Measurements from ENCODE around the gene PSPN.
"Not testable (repeated sequence)": the region's sequence is repeated elsewhere in the genome, so short reads cannot be mapped to it uniquely, and the experiment has no call there.

PSPN gene

GRCh38 chr19:6373096-6373812, 2.5 kb downstream of the PSPN start:
- DNase-seq: peak; percentile 98

- peak; percentile 100 for DNase-seq
Measured at GRCh38 chr19:6372594-6373095, 3.1 kb downstream of the PSPN start, which contains the start of gene ALKBH7. Gene ALKBH7 (plus strand): TSS chr19:6372794. CDS start chr19:6372821, 27 bp downstream.

GRCh38 chr19:6364353-6364752, 11.4 kb downstream of the PSPN start:
- no peak for DNase-seq

- no peak for DNase-seq
Measured at GRCh38 chr19:6362351-6362801, 13.4 kb downstream of the PSPN start.

- DNase-seq: no peak
Measured at GRCh38 chr19:6362027-6362350, 13.7 kb downstream of the PSPN start.

- DNase-seq: not testable (repeated sequence)
Measured at GRCh38 chr19:6360857-6361216, 14.9 kb downstream of the PSPN start.

- DNase-seq: not testable (repeated sequence)
Measured at GRCh38 chr19:6360445-6360844, 15.3 kb downstream of the PSPN start.

- no peak for DNase-seq
Measured at GRCh38 chr19:6359568-6360341, 16.0 kb downstream of the PSPN start.

- DNase-seq: no peak
Measured at GRCh38 chr19:6358003-6358402, 17.7 kb downstream of the PSPN start.

GRCh38 chr19:6357174-6357573, 18.6 kb downstream of the PSPN start:
- DNase-seq: no peak

GRCh38 chr19:6355321-6356040, 20.3 kb downstream of the PSPN start:
- not testable (repeated sequence) for DNase-seq

GRCh38 chr19:6354098-6354674, 21.5 kb downstream of the PSPN start:
- no peak for DNase-seq

- no peak for DNase-seq
Measured at GRCh38 chr19:6352381-6353165, 23.2 kb downstream of the PSPN start.

- DNase-seq: no peak
Measured at GRCh38 chr19:6350688-6351087, 25.0 kb downstream of the PSPN start.

- not testable (repeated sequence) for DNase-seq
Measured at GRCh38 chr19:6349271-6349670, 26.5 kb downstream of the PSPN start.

- no peak for DNase-seq
Measured at GRCh38 chr19:6343462-6343861, 32.3 kb downstream of the PSPN start.

- peak; percentile 10 for DNase-seq
Measured at GRCh38 chr19:6340493-6341201, 35.1 kb downstream of the PSPN start.

- DNase-seq: no peak
Measured at GRCh38 chr19:6334490-6335285, 41.0 kb downstream of the PSPN start.

GRCh38 chr19:6333439-6333838, 42.3 kb downstream of the PSPN start, which contains the start of gene ACER1:
Gene ACER1 (minus strand): TSS chr19:6333612. CDS start chr19:6333551, 61 bp downstream.
- no peak for DNase-seq

- no peak for DNase-seq
Measured at GRCh38 chr19:6326815-6327214, 48.9 kb downstream of the PSPN start.

GRCh38 chr19:6325614-6326013, 50.1 kb downstream of the PSPN start:
- no peak for DNase-seq

Data from RPMI8226 (cell line).